Kidney epithelial cell (primary cell): ENCODE data around the gene TMEM214. TPM values are rescaled to one million over a fixed set of nuclear protein-coding genes. Genes with fewer than 3 reads are reported as not detected.

Source experiments
- DNase-seq: peaks from one replicate; pipeline ENCODE4 v3.0.0-alpha.2; 2010; ENCODE audit warnings: low read depth
- H3K27me3 ChIP-seq: 2 replicates; pipeline ENCODE4 v1.6.0; 2011; ENCODE audit warnings: low read length; ENCODE audit not compliant: control insufficient read depth, insufficient read depth
- H3K36me3 ChIP-seq: 2 replicates; pipeline ENCODE4 v1.5.1; 2011; ENCODE audit warnings: low read length; ENCODE audit not compliant: control insufficient read depth, insufficient read depth
- H3K4me3 ChIP-seq: 2 replicates; pipeline ENCODE4 v1.5.1; 2011; ENCODE audit warnings: low read depth, mild to moderate bottlenecking, control low read depth, low read length
- total RNA-seq: library from RNA; depleted of rRNA; stranded (reverse); fragments of >200 nt; gene quantifications from 2 replicates; pipeline ENCODE4 v1.2.3, GENCODE V29; 2015
- TF ChIP-seq, protein P1 (sequence below): IDR thresholded peaks from 2 replicates; pipeline ENCODE4 v1.5.1; 2011; ENCODE audit warnings: mild to moderate bottlenecking, moderate library complexity, low read length, control low read depth, inconsistent platforms; ENCODE audit not compliant: insufficient read depth, poor library complexity, severe bottlenecking

Gene TMEM214
- total RNA-seq, 1 donor from 2014 or later = 27.0 TPM

DNA sequence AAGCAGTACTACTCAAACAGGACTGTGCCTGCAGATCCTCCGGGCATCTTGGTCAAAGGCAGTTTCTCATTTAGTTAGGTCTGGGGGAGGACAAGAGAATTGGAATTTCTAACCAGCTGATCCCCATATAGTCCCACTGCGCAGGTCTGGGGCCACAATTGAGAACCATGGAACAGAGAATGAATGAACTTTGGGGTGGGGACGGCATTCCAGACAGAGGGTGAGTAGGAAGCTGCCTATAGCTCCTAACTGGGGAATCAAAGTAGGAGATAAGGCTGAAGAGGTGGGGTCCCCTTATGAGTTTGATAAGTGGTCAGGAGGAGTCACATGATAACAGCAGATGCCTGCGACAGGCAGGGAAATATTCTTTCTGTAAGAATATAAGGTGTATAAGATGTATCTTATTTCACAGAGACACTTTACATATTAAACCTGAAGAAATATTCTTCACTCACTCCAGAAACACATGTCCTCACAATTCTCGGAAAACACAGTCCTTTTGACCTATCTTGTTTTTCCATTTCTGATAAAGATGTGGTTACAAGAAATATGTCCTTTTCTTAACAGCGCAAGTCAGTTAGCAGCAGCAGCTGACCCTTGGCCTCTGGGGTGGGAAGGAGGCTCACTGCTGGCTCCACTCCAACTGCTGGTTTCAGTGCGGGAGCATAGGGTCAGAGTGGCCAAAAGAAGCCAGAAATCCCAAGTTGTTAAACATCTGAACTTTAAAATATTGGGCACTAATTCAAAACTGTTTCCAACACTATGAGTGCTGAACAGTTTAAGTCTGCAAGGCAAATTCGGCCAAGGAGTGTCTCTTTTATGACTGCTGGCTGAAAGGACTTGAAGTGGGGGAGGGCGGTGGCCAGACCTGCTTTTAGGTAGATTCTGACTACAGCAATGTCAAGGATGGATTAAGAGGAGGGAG, 12.6 kb upstream of the TMEM214 start:
- no peak for DNase-seq
- Histone ChIP-seq H3K27me3 (no peaks in the 10 kb centered on the region), H3K4me3 (no peak overlapping the region), H3K36me3 (no peaks in the 10 kb centered on the region)
- TF ChIP-seq, protein P1, sequence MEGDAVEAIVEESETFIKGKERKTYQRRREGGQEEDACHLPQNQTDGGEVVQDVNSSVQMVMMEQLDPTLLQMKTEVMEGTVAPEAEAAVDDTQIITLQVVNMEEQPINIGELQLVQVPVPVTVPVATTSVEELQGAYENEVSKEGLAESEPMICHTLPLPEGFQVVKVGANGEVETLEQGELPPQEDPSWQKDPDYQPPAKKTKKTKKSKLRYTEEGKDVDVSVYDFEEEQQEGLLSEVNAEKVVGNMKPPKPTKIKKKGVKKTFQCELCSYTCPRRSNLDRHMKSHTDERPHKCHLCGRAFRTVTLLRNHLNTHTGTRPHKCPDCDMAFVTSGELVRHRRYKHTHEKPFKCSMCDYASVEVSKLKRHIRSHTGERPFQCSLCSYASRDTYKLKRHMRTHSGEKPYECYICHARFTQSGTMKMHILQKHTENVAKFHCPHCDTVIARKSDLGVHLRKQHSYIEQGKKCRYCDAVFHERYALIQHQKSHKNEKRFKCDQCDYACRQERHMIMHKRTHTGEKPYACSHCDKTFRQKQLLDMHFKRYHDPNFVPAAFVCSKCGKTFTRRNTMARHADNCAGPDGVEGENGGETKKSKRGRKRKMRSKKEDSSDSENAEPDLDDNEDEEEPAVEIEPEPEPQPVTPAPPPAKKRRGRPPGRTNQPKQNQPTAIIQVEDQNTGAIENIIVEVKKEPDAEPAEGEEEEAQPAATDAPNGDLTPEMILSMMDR = no peak

DNA sequence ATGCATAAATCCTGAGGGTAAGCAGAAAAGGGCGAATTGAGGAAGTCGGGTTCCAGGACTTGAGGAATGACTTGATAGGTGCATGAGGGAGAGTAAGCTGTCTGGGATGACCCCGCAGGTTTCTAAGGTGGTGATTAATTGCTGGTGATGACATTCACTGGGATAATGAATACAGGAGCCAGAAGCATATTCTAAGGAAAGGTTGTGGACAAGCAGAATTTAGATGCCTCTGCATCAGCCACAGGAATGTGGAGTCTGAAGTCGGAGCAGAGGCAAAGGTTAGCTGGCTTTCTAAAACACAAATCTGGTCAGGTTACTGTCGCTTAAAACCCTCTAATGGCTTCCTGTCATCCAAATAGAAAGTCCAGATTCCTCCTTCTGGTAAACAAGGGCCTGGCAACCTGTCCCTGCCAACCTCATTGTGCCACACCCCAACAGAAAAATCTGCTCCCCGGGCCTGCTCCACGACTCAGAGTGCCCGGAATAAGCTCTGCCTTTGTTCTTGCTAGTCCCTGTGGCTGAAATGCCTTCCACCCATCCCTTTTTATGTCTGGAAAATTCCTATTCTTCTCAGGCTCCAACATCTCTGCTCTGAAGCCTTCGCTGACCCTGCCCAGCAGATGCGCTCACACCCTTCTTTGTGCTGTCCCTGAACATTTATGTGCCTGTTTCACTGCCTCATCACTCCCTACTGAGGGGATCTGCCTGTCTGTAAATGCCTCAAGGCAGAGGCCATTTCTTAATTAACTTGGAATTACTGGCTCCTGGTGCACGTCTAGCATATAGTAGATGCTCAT, 11.3 kb upstream of the TMEM214 start:
- no peaks in the 10 kb centered on the region for H3K27me3 ChIP-seq
- DNase-seq = no peak

DNA sequence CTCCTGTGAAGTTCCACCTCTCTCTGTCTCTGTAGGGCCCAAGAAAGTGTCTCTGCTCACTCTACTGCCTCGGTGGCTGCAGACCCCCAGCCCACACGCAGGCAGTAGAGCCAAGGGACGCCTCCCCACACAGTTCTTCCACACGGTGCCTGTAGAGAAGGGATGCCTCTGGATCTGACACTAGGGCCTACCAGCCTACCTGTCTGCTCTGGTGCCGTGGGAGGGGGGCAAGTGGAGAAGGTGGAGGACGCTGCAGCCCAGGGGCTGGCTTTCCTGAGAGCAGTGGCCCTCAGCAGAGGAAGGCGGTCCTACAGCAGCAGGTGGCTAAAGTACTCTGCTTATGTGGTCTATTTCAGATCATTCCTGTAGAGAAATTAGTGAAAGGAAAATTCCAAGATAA, 9.0 kb upstream of the TMEM214 start:
- no peak for DNase-seq
- Histone ChIP-seq H3K36me3 (no peaks in the 10 kb centered on the region), H3K4me3 (no peak overlapping the region), H3K27me3 (no peaks in the 10 kb centered on the region)
- TF ChIP-seq, protein P1 = no peak

More for the DNA sequence above, 11.3 kb upstream of the TMEM214 start:
- TF ChIP-seq, protein P1 = no peak
- H3K36me3 ChIP-seq = no peaks in the 10 kb centered on the region
- H3K4me3 ChIP-seq = no peak overlapping the region

DNA sequence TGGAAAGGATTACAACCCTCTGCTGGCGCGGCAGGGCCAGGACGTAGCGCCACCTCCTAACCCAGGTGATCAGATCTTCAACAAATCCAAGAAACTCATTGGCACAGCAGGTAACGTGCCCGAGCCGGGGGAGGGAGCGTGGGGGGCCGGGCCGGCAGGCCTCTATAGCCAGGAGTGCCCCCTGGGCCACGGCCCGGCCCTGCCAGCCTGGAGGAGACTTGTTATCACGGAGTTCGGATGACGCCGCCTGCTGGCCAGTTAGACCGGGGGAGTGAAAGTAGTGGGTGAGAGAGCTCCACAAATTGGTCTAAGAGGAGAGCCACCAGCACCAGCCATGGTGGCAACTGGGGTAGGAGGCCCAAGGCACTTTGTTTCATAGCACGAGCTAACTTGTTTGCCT, 8.6 kb upstream of the TMEM214 start:
- TF ChIP-seq, protein P1 = peak; percentile 3
- no peak for DNase-seq
- Histone ChIP-seq H3K36me3 (no peaks in the 10 kb centered on the region), H3K4me3 (no peak overlapping the region), H3K27me3 (no peaks in the 10 kb centered on the region)

DNA sequence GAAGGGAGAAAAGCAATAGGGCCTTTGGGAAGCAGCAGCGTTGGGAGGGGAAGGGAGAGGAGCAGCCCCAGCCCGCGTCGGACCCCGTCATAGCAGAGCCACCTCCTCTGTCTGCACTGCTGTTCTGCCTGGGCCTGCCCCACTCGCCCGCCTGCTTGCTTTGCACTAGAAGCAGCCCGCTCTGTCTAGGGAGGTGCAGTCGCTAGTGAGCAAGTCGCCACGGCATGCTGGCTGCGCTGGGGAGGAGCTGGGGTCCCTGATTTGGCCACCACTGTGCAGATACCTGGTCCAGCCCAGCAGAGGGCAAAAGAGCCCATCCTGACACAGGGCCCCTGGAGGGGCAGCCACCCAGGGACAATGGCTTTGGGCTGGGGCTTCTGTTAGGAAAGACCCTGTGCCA, 8.0 kb upstream of the TMEM214 start:
- no peak for DNase-seq
- Histone ChIP-seq H3K27me3 (no peaks in the 10 kb centered on the region), H3K36me3 (no peaks in the 10 kb centered on the region), H3K4me3 (no peak overlapping the region)
- TF ChIP-seq, protein P1 = no peak
